ENCODE data around the gene SEMA5A. TPM values are rescaled to one million over a fixed set of nuclear protein-coding genes. Genes with fewer than 3 reads are reported as not detected.

Gene SEMA5A
- polyA plus RNA-seq, 3 donors, result not detected

DNA sequence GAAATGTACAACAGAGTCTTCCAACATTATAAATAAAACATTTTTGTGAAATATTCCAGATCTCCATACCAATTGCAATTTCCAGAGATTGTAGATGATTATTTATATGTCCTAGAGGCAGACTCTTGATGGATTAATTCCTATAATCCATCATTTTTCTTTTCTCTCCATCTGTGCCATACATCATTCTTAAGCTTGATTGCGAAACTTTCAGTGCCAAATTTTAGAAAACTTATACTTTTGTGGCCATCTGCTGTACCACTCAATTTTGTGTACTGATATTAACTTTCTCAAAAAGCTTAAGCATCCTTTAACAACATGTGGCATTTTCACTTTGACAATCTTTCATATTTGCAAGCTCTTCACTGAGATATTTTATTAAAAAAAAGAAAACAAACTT is 446.9 kb downstream of the SEMA5A start:
- H2AFZ ChIP-seq (ENCODE audit: insufficient read depth, low read depth, low read length, poor library complexity, severe bottlenecking), result no peak overlapping the region
- Mint-ChIP-seq H3K4me1 (no peaks in the 10 kb centered on the region), H3K27ac (no peak overlapping the region), H3K27me3 (ENCODE audit: low read depth in 3 of 3) (no peaks in the 10 kb centered on the region), H3K9me3 (peaks cover 0 to 4% (median 0%) of the 10 kb centered on the region in 7 donors), H3K4me3 (no peak overlapping the region), H3K36me3 (no peaks in the 10 kb centered on the region)
- H3K27ac ChIP-seq (ENCODE audit: low read depth in 1 of 2, low read length in 2 of 2), result no peak overlapping the region
- H3K36me3 ChIP-seq (replicated peaks in 1 of 2; ENCODE audit: control insufficient read depth in 1 of 2, insufficient read depth in 2 of 2, low read length in 2 of 2), result no peaks in the 10 kb centered on the region
- WGBS (ENCODE audit: insufficient coverage), result 83% methylated on average over 1 of the region's 1 CpG
- H3K4me3 ChIP-seq (replicated peaks in 1 of 3; ENCODE audit: low read depth in 2 of 3, low read length in 3 of 3), result no peak overlapping the region
- no peaks in the 10 kb centered on the region for H3K4me1 ChIP-seq (ENCODE audit: control insufficient read depth in 1 of 2, insufficient read depth in 2 of 2, low read length in 2 of 2)
- no peak overlapping the region for H3K9ac ChIP-seq (ENCODE audit: insufficient read depth, low read length, poor library complexity, severe bottlenecking)
- H3K4me2 ChIP-seq (replicated peaks; ENCODE audit: extremely low read depth, low read length, poor library complexity, severe bottlenecking), result no peak overlapping the region
- no peak for DNase-seq
- no peaks in the 10 kb centered on the region for H4K20me1 ChIP-seq (ENCODE audit: insufficient read depth, low read length)
- no peaks in the 10 kb centered on the region for H3K79me2 ChIP-seq (ENCODE audit: insufficient read depth, low read length)
- no peaks in the 10 kb centered on the region for H3K9me3 ChIP-seq (replicated peaks in 1 of 2; ENCODE audit: control insufficient read depth in 1 of 2, insufficient read depth in 1 of 2, low read length in 2 of 2)
- TF ChIP-seq, protein P1, sequence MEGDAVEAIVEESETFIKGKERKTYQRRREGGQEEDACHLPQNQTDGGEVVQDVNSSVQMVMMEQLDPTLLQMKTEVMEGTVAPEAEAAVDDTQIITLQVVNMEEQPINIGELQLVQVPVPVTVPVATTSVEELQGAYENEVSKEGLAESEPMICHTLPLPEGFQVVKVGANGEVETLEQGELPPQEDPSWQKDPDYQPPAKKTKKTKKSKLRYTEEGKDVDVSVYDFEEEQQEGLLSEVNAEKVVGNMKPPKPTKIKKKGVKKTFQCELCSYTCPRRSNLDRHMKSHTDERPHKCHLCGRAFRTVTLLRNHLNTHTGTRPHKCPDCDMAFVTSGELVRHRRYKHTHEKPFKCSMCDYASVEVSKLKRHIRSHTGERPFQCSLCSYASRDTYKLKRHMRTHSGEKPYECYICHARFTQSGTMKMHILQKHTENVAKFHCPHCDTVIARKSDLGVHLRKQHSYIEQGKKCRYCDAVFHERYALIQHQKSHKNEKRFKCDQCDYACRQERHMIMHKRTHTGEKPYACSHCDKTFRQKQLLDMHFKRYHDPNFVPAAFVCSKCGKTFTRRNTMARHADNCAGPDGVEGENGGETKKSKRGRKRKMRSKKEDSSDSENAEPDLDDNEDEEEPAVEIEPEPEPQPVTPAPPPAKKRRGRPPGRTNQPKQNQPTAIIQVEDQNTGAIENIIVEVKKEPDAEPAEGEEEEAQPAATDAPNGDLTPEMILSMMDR (IDR thresholded peaks at IDR 0.05), result no peak
- intact Hi-C loops (cut with micrococcal nuclease), result no loop called here
- no peaks in the 10 kb centered on the region for H3K27me3 ChIP-seq (ENCODE audit: control insufficient read depth in 2 of 2, insufficient read depth in 2 of 2, low read length in 2 of 2)

DNA sequence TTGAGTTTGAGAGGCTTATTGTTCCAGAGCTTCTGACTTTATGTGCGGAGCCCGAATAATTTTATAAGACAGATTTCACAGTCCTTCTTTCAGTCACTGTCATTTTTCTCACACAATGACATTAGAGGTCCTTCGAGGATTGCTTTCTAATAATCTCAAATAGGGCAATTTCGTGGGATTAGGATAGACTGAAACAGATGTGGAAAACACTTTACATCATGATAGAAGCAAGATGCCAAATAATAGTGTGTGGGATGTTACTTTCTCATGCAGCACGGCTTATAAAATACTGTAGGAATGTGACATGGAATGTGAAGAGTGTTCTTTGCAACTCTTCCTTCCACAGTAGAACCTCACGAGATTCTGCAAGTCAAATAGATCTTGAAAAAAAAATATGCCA is 451.3 kb downstream of the SEMA5A start:
- peaks cover 0 to 6% (median 1%) of the 10 kb centered on the region in 7 donors for H3K9me3 Mint-ChIP-seq
- TF ChIP-seq, protein P1 (IDR thresholded peaks at IDR 0.05), result no peak
- H3K4me3 Mint-ChIP-seq, result no peak overlapping the region
- no peaks in the 10 kb centered on the region for H3K36me3 Mint-ChIP-seq
- Histone ChIP-seq H3K79me2 (ENCODE audit: insufficient read depth, low read length) (no peaks in the 10 kb centered on the region), H2AFZ (ENCODE audit: insufficient read depth, low read depth, low read length, poor library complexity, severe bottlenecking) (no peak overlapping the region), H3K4me1 (ENCODE audit: control insufficient read depth in 1 of 2, insufficient read depth in 2 of 2, low read length in 2 of 2) (no peaks in the 10 kb centered on the region), H3K27me3 (ENCODE audit: control insufficient read depth in 2 of 2, insufficient read depth in 2 of 2, low read length in 2 of 2) (no peaks in the 10 kb centered on the region), H3K4me2 (replicated peaks; ENCODE audit: extremely low read depth, low read length, poor library complexity, severe bottlenecking) (no peak overlapping the region), H3K36me3 (replicated peaks in 1 of 2; ENCODE audit: control insufficient read depth in 1 of 2, insufficient read depth in 2 of 2, low read length in 2 of 2) (no peaks in the 10 kb centered on the region), H3K9ac (ENCODE audit: insufficient read depth, low read length, poor library complexity, severe bottlenecking) (no peak overlapping the region), H4K20me1 (ENCODE audit: insufficient read depth, low read length) (no peaks in the 10 kb centered on the region), H3K27ac (ENCODE audit: low read depth in 1 of 2, low read length in 2 of 2) (no peak overlapping the region), H3K4me3 (replicated peaks in 1 of 3; ENCODE audit: low read depth in 2 of 3, low read length in 3 of 3) (no peak overlapping the region), H3K9me3 (replicated peaks in 1 of 2; ENCODE audit: control insufficient read depth in 1 of 2, insufficient read depth in 1 of 2, low read length in 2 of 2) (no peaks in the 10 kb centered on the region)
- H3K27ac Mint-ChIP-seq, result no peak overlapping the region
- no peaks in the 10 kb centered on the region for H3K4me1 Mint-ChIP-seq
- intact Hi-C loops (cut with micrococcal nuclease), result no loop called here
- no CpG with 5 or more reads among the region's 6 CpGs for WGBS (ENCODE audit: insufficient coverage)
- no peak for DNase-seq
- H3K27me3 Mint-ChIP-seq (ENCODE audit: low read depth in 3 of 3), result no peaks in the 10 kb centered on the region
